Islet of Langerhans (tissue), 1 donor: ENCODE data around the gene DLK1.
A peak's percentile ranks its signal among the peaks of the same experiment; 100 is the strongest.

Experiments
- FAIRE-seq: peaks from one replicate; lab custom pipeline; 2011; peaks lifted over from hg19 to GRCh38; lab: Jason Lieb, UNC

Gene DLK1

DNA sequence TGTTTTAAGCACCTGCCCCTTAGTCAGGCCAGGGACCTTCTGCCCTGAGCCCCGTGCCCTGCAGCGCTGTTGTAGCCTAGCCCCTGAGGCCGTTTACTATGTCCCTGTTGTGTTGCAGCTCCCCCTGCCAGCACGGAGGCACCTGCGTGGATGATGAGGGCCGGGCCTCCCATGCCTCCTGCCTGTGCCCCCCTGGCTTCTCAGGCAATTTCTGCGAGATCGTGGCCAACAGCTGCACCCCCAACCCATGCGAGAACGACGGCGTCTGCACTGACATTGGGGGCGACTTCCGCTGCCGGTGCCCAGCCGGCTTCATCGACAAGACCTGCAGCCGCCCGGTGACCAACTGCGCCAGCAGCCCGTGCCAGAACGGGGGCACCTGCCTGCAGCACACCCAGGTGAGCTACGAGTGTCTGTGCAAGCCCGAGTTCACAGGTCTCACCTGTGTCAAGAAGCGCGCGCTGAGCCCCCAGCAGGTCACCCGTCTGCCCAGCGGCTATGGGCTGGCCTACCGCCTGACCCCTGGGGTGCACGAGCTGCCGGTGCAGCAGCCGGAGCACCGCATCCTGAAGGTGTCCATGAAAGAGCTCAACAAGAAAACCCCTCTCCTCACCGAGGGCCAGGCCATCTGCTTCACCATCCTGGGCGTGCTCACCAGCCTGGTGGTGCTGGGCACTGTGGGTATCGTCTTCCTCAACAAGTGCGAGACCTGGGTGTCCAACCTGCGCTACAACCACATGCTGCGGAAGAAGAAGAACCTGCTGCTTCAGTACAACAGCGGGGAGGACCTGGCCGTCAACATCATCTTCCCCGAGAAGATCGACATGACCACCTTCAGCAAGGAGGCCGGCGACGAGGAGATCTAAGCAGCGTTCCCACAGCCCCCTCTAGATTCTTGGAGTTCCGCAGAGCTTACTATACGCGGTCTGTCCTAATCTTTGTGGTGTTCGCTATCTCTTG is 7.6 kb downstream of the DLK1 start:
- FAIRE-seq: no peak

- no peak for FAIRE-seq
These were observed 8.6 kb downstream of the DLK1 start for GRCh38 chr14:100735271-100735670.

DNA sequence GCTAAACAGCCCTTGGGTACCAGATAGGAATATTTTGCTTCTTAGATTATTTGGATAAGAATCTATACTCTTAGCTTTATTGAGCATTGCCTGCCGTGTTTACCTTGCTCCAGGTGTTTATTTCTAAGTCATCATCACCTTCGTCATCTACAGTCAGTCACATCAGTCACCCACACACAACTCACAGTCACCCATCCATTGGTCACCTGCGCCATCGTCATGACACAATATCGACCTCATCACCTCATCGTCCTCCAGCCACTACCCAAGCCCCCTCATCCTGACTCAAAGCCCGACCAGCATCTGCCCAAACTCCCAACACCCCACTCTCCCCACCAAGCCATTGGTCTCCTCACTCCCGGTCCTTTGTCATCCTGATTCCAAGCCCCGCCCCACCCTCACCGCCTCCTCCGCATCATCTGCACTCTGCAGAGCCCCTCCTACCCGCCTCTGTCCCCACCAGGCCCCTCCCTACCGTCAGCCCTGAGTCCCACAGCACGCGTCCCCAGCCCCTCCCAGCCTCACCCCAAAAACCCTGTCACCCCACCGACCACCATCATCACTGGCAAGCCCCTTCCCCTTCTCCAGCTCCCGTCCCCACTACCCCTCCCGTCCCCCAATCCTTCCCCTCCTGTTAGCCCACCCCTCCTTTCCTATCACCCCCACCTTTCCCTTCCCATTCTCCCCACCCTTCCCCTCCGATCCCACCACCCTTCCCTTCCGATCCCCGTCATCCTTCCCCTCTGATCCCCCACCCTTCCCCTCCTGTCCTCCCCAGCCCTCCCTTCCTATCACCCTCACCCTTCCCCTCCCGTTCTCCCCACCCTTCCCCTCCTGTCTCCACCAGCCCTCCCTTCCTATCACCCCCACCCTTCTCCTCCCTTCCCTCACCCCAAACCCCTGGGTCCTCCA is 9.8 kb downstream of the DLK1 start:
- no peak for FAIRE-seq

DNA sequence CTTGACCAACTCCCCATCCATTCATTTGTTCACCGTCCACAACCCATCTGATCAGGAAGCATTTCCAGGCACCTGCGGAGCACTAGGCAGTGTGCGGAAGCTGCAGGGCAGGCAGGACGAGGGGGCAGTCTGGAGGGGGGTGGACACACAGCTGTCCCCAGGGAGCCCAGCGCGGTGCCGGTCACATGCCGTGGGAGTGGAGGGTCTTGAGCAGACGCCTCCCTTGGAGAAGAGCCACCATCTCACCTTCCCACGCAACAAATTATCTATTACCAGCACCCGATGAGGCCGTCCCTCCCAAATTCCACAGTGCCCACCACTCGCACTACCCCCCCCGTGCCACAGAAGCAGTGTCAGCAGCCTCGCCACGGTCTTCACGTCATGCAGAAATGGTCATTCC is 10.8 kb downstream of the DLK1 start:
- FAIRE-seq: no peak

GRCh38 chr14:100738269-100738691 is 11.6 kb downstream of the DLK1 start:
- no peak for FAIRE-seq

DNA sequence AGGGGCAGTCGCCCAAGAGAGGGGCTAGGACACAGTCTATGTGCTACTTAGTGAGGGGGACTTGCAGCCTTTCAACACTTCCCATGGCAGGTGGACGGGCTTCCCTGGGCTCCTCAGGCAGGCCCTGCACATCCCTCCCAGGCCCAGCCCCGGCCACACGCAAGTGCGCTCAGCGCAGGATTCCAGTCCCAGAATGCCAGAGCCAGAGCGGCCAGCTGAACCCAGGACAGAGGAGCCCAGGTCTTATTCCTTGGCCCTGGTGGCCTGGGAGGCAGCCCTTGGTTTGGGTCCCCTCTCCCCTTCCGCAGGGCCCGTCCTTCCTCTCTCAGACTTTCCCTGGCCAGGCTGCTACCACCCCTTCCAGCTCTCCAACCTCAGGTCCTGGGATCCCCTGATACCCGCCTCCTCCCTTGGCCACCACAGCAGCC is 12.0 kb downstream of the DLK1 start:
- FAIRE-seq: no peak

GRCh38 chr14:100739306-100739705 is 12.6 kb downstream of the DLK1 start:
- no peak for FAIRE-seq

- FAIRE-seq: no peak
These were observed 13.6 kb downstream of the DLK1 start for GRCh38 chr14:100740196-100740825.

- no peak for FAIRE-seq
These were observed 14.2 kb downstream of the DLK1 start for GRCh38 chr14:100740929-100741328.

DNA sequence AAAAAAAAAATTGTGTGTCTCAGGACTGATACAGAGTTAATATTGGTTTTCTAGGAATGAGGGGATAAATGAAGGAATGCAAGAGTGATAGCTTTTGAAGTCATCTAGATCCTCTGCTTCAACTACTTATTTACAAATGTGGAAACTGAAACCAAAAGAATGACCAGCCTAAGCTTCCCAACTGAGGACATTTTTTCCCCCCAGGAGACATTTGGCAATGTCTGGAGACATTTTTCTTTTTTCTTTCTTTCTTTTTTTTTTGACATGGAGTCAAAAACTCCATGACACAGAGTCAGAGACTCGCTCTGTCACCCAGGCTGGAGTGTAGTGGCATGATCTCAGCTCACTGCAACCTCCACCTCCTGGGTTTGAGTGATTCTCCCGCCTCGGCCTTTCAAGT is 15.3 kb downstream of the DLK1 start:
- FAIRE-seq: no peak

DNA sequence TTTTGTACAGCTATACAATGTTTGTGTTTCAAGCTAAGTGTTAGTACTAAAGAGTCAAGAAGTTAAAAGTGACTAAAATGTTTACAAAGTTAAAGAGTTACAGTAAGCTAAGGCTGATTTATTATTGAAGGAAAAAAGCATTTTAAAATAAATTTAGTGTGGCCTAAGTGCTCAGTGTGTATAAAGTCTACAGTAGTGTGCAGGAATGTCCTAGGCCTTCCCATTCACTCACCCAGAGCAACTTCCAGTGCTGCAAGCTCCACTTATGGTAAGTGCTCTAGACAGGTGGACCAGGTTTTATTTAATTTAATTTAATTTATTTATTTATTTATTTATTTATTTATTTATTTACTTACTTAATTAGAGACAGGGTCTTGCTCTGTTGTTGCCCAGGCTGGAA is 19.6 kb downstream of the DLK1 start:
- peak; percentile 13 for FAIRE-seq

GRCh38 chr14:100747021-100747586 is 20.4 kb downstream of the DLK1 start:
- peak; percentile 97 for FAIRE-seq

DNA sequence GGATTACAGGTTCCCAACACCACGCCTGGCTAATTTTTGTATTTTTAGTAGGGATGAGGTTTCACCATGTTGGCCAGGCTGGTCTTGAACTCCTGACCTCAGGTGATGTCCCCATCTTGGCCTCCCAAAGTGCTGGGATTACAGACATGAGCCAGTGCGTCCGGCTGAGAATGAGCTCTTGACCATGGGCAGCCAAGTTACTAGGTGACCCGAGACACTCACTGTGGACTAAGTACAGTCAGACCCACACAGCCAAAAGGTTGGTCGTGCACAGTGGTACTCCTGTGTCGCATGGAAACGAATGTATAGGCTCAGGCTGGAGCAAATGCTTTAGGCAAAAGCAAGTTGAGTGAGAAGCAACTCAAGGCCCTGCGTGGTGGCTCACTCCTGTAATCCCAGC is 21.0 kb downstream of the DLK1 start:
- no peak for FAIRE-seq

DNA sequence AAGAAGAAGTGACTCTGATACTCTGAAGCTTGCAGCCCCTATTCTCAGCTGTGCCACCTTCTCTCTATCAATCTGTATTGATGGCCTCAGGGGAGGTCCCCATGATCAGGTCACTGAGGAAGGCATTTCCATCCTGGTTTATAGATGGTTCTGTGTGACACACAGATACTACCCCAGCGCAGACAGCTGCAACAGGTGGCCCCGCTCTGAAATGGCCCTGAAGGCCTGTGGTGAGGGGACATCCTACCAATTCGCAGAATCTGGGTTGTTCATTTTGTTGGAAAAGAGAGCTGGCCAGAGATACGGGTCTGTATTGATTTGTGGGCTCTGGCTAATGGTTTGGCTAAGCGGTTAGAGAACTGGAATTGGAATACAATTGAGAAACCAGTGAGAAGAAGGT is 21.7 kb downstream of the DLK1 start:
- no peak for FAIRE-seq

- FAIRE-seq: no peak
These were observed 22.3 kb downstream of the DLK1 start for GRCh38 chr14:100748944-100749343.

DNA sequence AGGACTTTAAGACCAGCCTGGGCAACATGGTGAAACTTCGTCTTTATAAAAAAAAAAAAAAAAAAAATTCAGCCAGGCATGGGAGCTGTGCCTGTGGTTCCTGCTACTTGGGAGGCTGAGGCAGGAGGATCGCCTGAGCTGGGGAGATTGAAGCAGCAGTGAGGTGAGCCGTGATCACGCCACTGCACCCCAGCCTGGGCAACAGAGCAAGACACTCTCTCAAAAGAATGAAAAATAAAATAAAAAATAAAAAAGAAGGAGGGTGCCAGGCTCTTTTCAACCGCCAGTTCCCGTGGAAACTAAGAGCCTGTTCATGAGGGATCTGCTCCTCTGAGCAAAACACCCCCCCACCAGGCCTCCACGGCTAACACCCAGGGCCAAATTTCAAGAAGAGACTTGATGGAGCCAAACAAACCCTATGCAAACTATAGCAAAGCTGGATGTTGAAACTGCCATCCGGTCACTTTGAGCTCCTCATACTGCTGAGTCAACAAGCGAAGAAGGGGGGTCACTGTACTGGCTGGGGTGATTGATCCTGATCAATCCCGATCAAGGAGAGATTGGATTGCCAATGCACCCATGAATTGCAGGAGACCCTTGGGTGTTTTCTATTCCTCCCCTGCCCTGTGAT is 23.4 kb downstream of the DLK1 start:
- no peak for FAIRE-seq

DNA sequence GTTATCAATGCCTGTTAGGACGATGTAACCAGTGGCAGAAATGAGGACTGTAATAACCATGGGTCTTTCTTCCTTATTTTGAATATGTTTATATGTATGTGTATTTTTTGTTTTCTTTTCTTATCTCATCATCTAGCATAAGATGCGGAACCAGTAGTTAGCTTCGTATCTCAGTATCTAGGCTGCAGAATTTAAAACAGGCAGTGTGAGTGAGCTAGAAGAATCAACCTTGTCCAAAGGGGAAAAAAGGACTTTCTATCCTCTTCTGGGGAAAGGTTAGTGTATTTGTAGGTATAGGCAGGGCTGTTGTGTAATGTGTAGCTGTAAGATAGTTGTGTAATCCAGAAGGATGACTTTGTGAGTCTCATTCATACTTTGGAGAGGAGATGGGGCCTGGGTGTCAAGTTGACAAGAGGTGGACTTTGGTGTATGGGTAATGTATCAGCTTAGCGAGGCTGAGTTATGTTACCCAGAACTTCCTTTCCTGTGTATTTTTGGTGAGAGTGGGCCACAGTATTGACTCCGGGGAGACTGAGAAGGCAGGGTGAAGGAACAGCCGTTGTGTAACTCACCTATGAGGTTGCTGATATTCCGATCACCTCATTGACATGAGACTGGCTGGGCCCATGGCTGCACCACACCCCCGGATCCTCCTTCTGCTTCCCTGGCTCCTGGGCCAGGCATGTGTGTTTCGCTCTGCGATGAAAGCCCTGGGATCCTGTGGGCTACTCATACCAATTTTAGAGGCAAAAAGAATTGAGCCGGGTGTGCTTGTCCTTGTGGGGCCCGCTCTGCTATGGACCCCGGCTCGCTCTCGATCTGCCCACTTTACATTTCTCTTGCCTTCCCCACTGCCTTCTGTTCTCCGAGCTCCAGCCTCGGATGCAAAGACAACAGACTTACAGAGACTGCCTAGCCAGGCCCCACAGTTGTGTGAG is 24.3 kb downstream of the DLK1 start:
- FAIRE-seq: no peak

DNA sequence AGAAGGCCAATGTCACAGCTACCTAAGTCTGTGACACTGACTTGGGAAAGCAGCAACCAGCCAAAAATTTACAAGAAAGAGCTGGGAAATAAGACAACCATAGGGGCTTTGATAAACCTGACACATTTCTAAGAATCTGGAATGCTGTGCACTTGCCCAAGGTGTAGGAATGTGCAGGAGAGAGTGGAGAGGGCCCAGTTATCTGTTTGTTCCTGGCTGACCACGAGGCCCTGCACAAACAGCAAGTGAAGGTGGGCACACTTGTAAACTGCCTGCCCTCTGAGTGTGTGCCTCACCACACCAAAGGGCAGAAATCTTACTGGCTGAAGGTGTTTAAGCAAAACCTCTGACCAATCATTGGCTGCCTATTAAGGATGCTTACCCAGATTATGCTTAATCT is 27.3 kb downstream of the DLK1 start:
- no peak for FAIRE-seq

GRCh38 chr14:100755649-100756048 is 29.0 kb downstream of the DLK1 start:
- no peak for FAIRE-seq

GRCh38 chr14:100761481-100761880 is 34.8 kb downstream of the DLK1 start:
- no peak for FAIRE-seq

GRCh38 chr14:100762089-100762515 is 35.4 kb downstream of the DLK1 start:
- no peak for FAIRE-seq
